HepG2 (cell line): ENCODE results near the gene ANAPC2. TPM values are rescaled to one million over a fixed set of nuclear protein-coding genes. Genes with fewer than 3 reads are reported as not detected.

Experiments used
- FOXA3 ChIP-seq: IDR thresholded peaks from 2 replicates; pipeline ENCODE4 v1.6.1; 2016; ENCODE audit warnings: missing genetic modification reagents, missing compliant biosample characterization
- FOXM1 ChIP-seq: sonication (generic); formaldehyde crosslinking; IDR thresholded peaks from 2 replicates; pipeline ENCODE4 v1.5.0; 2020; ENCODE audit warnings: missing genetic modification reagents
- KDM4B ChIP-seq: sonication (generic); formaldehyde crosslinking; IDR thresholded peaks from 2 replicates; pipeline ENCODE4 v1.4.0; 2020; ENCODE audit warnings: missing genetic modification reagents
- KMT2B ChIP-seq: IDR thresholded peaks from 2 replicates; pipeline ENCODE4 v1.6.1; 2016; ENCODE audit warnings: missing genetic modification reagents, missing compliant biosample characterization
- MAF1 ChIP-seq: sonication (generic); formaldehyde crosslinking; IDR thresholded peaks from 2 replicates; pipeline ENCODE4 v1.5.0; 2020; ENCODE audit warnings: missing genetic modification reagents, borderline replicate concordance
- NR2F2 ChIP-seq: IDR thresholded peaks from 2 replicates; pipeline ENCODE4 v1.6.1; 2012; ENCODE audit warnings: low read depth, inconsistent platforms, borderline replicate concordance
- RBAK ChIP-seq: sonication (generic); formaldehyde crosslinking; IDR thresholded peaks from 2 replicates; pipeline ENCODE4 v1.5.1; 2020; ENCODE audit warnings: mild to moderate bottlenecking, missing genetic modification reagents
- REXO4 ChIP-seq: sonication (generic); formaldehyde crosslinking; IDR thresholded peaks from 2 replicates; pipeline ENCODE4 v1.8.0; 2022; ENCODE audit warnings: missing genetic modification reagents, mild to moderate bottlenecking, borderline replicate concordance
- RNF2 ChIP-seq: fragments of 450-650 bp; conservative IDR thresholded peaks from 2 replicates; pipeline ENCODE4 v1.6.1; 2016; ENCODE audit warnings: low read depth
- RXRA ChIP-seq: sonication (generic); formaldehyde crosslinking; IDR thresholded peaks from 2 replicates; pipeline ENCODE4 v1.5.1; 2020; ENCODE audit warnings: missing genetic modification reagents
- SALL2 ChIP-seq: sonication (generic); formaldehyde crosslinking; IDR thresholded peaks from 2 replicates; pipeline ENCODE4 v1.8.1; 2023; ENCODE audit warnings: mild to moderate bottlenecking, missing genetic modification reagents, inconsistent platforms
- SMC3 ChIP-seq: IDR thresholded peaks from 2 replicates; pipeline ENCODE4 v1.6.1; 2011; ENCODE audit warnings: low read length, improper control_type of control experiment
- SP4 ChIP-seq: sonication (generic); formaldehyde crosslinking; IDR thresholded peaks from 2 replicates; pipeline ENCODE4 v1.8.1; 2023; ENCODE audit warnings: mild to moderate bottlenecking, missing genetic modification reagents
- ZBTB1 ChIP-seq: sonication (generic); formaldehyde crosslinking; IDR thresholded peaks from 2 replicates; pipeline ENCODE4 v1.4.0; 2020; ENCODE audit warnings: missing genetic modification reagents, borderline replicate concordance
- ZNF256 ChIP-seq: sonication (generic); formaldehyde crosslinking; conservative IDR thresholded peaks from 2 replicates; pipeline ENCODE4 v1.4.0; 2020; ENCODE audit warnings: missing genetic modification reagents
- ZNF275 ChIP-seq: sonication (generic); formaldehyde crosslinking; IDR thresholded peaks from 2 replicates; pipeline ENCODE4 v1.8.0; 2022; ENCODE audit warnings: missing genetic modification reagents, mild to moderate bottlenecking, inconsistent platforms, borderline replicate concordance
- ZNF280B ChIP-seq: sonication (generic); formaldehyde crosslinking; IDR thresholded peaks from 2 replicates; pipeline ENCODE4 v1.5.0; 2020; ENCODE audit warnings: missing genetic modification reagents, mild to moderate bottlenecking, borderline replicate concordance
- ZNF331 ChIP-seq: sonication (generic); formaldehyde crosslinking; IDR thresholded peaks from 2 replicates; pipeline ENCODE4 v1.4.0; 2020; ENCODE audit warnings: missing genetic modification reagents
- ZNF354B ChIP-seq: sonication (generic); formaldehyde crosslinking; IDR thresholded peaks from 2 replicates; pipeline ENCODE4 v1.8.0; 2022; ENCODE audit warnings: mild to moderate bottlenecking, missing genetic modification reagents
- ZNF460 ChIP-seq: sonication (generic); formaldehyde crosslinking; IDR thresholded peaks from 2 replicates; pipeline ENCODE4 v1.5.1; 2020; ENCODE audit warnings: missing genetic modification reagents, mild to moderate bottlenecking, borderline replicate concordance
- ZNF546 ChIP-seq: sonication (generic); formaldehyde crosslinking; conservative IDR thresholded peaks from 2 replicates; pipeline ENCODE4 v1.8.1; 2023; ENCODE audit warnings: mild to moderate bottlenecking, missing genetic modification reagents
- ZNF614 ChIP-seq: IDR thresholded peaks from 2 replicates; pipeline ENCODE4 v1.6.1; 2018; ENCODE audit warnings: missing biosample characterization, missing genetic modification reagents, inconsistent platforms, borderline replicate concordance
- ZNF619 ChIP-seq: sonication (generic); formaldehyde crosslinking; IDR thresholded peaks from 2 replicates; pipeline ENCODE4 v1.4.0; 2020; ENCODE audit warnings: mild to moderate bottlenecking, missing genetic modification reagents
- ZNF672 ChIP-seq: sonication (generic); formaldehyde crosslinking; IDR thresholded peaks from 2 replicates; pipeline ENCODE4 v1.8.1; 2022; ENCODE audit warnings: missing genetic modification reagents
- ZNF740 ChIP-seq: sonication (generic); formaldehyde crosslinking; IDR thresholded peaks from 2 replicates; pipeline ENCODE4 v1.4.0; 2020; ENCODE audit warnings: missing genetic modification reagents
- ZNF816 ChIP-seq: sonication (generic); formaldehyde crosslinking; IDR thresholded peaks from 2 replicates; pipeline ENCODE4 v1.8.0; 2022; ENCODE audit warnings: missing genetic modification reagents, mild to moderate bottlenecking, borderline replicate concordance
- ZNF879 ChIP-seq: sonication (generic); formaldehyde crosslinking; IDR thresholded peaks from 2 replicates; pipeline ENCODE4 v1.8.1; 2023; ENCODE audit warnings: missing genetic modification reagents
- ZSCAN22 ChIP-seq: sonication (generic); formaldehyde crosslinking; IDR thresholded peaks from 2 replicates; pipeline ENCODE4 v1.4.0; 2020; ENCODE audit warnings: mild to moderate bottlenecking, missing genetic modification reagents
- polyA plus RNA-seq, 8 experiments: library from polyadenylated mRNA; depleted of rRNA in 3 of 8; stranded (reverse) in 7 of 8; unstranded in 1 of 8; fragments of >200 nt; fragmentation: Illumina TruSeq in 4 of 8; extraction: Trizol in 4 of 8; gene quantifications; 2 replicates each; pipeline versions ENCODE4 v1.2.1 to v1.2.3, GENCODE V29; 2011 to 2016; ENCODE audit warnings: low read depth in 4 of 8, missing spikeins in 1 of 8, mixed read lengths in 1 of 8; ENCODE audit not compliant: insufficient read depth in 1 of 8
- total RNA-seq, 5 experiments: library from RNA; depleted of rRNA; stranded (reverse); fragments of >200 nt; fragmentation: Illumina TruSeq; extraction: Trizol; gene quantifications; 2 replicates each; pipeline ENCODE4 v1.2.3, GENCODE V29; 2016; ENCODE audit warnings: low read depth in 1 of 5

ANAPC2 gene
- total and polyA plus RNA-seq, 2 of the 13 experiments (the other 11 are each of a cell fraction or from before 2014, with no cell fraction given), result 12.3 to 15.4 TPM

GRCh38 chr9:137200311-137201204, 12.2 kb upstream of the ANAPC2 start, which contains the start of gene TPRN (continued):
- TF ChIP-seq ZNF460 (no peak), FOXM1 (CRISPR knock-in tag) (no peak), NR2F2 (peak; percentile 68; the same call in 1 of the 2 replicates), ZNF280B (CRISPR knock-in tag) (peak; percentile 88; the same call in 1 of the 2 replicates), ZNF816 (CRISPR knock-in tag) (no peak), ZNF614 (peak; percentile 88; the same call in 1 of the 2 replicates), ZNF619 (CRISPR knock-in tag) (no peak), KDM4B (no peak; the same call in none of the 2 replicates), ZNF546 (CRISPR knock-in tag) (no peak), ZNF256 (CRISPR knock-in tag) (no peak), ZBTB1 (CRISPR knock-in tag) (no peak), ZNF331 (CRISPR knock-in tag) (peak; percentile 92), SP4 (CRISPR knock-in tag) (peak; percentile 94), FOXA3 (CRISPR knock-in tag) (peak; percentile 65), SMC3 (no peak), KMT2B (peak; percentile 64; the same call in 1 of the 2 replicates), REXO4 (CRISPR knock-in tag) (0 out of 2 replicates have a peak, but pooled peaks have one; percentile 65), ZNF879 (CRISPR knock-in tag) (peak; percentile 92; the same call in 1 of the 2 replicates), ZSCAN22 (no peak), ZNF354B (no peak), SALL2 (CRISPR knock-in tag) (no peak), RNF2 (no peak), ZNF672 (CRISPR knock-in tag) (no peak), ZNF740 (CRISPR knock-in tag) (no peak), MAF1 (peak; percentile 51; the same call in 1 of the 2 replicates), RXRA (CRISPR knock-in tag) (peak; percentile 97), ZNF275 (CRISPR knock-in tag) (no peak), RBAK (CRISPR knock-in tag) (no peak)
